Measurements from ENCODE around the gene CNBD2. TPM values are rescaled to one million over a fixed set of nuclear protein-coding genes. Genes with fewer than 3 reads are reported as not detected.

CNBD2 gene
- total RNA-seq, 1 experiment from 2014 or later: 3.1 TPM

DNA sequence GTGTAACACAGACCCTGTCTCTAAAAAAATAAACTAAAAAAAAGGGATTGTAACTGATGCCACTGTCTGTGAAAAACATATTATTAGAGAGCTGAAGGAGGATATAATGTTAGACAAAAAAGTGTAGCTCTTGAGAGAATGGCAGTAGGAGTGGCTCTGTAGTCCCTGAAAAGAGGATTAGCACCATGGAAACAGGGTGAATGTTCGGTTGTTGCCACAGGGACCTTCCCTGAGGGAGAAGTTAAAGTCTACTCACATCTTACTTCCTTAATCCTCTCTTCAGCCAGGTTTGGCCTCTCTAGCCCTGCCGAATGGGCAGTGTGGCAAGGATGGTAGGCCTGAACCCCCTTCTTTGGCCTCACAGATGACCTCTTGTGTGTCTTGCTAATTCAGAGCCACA is 26.1 kb upstream of the CNBD2 start:
- intact Hi-C loops (cut with micrococcal nuclease; ENCODE audit: unreplicated experiment): no loop called here

DNA sequence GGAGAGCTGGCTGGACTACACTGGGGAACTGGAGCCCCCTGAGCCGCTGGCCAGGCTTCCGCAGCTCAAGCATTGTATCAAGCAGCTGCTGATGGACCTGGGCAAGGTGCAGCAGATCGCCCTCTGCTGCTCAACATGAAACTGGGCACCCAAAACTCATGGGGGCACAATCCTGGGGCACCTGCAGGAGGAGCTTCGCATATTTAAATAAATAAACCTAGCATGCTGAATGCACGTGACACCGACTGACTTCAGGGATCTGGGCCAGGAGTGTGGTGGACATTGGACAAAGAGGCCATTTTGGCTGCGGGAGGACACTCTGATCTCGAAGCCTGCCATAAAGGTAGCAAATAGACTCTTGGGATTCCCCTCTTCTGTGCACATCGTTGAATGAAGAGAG is 20.9 kb upstream of the CNBD2 start:
- no peaks in the 10 kb centered on the region for H3K9me3 ChIP-seq (ENCODE audit: low read depth, low read length, poor library complexity, severe bottlenecking)
- ChIA-PET POLR2A (ENCODE audit: low non-redundant PET) (interaction anchor here (0.6 kb wide), 1 partner anchor 271 kb away, joined by 16 read pairs; no protein-coding TSS in a partner anchor), CTCF (interaction anchor here (0.6 to 1.1 kb wide), 2 partner anchors 191 to 265 kb away, joined by 3 to 7 read pairs; no protein-coding TSS in a partner anchor)
- H3K27ac ChIP-seq (ENCODE audit: low read depth, low read length, poor library complexity, severe bottlenecking): no peak overlapping the region
- no peaks in the 10 kb centered on the region for H3K36me3 ChIP-seq (ENCODE audit: insufficient read depth, low read length, poor library complexity, severe bottlenecking)
- peaks cover 3% of the 10 kb centered on the region for H3K4me1 ChIP-seq (ENCODE audit: insufficient read depth, low read length, poor library complexity, severe bottlenecking)
- DNase-seq (ENCODE audit: low spot score): peak; percentile 55
- no peak overlapping the region for H3K4me3 ChIP-seq (ENCODE audit: low read depth, low read length, poor library complexity, severe bottlenecking)
- intact Hi-C loops (cut with micrococcal nuclease; ENCODE audit: unreplicated experiment): no loop called here
- no TSS peak for BruUV-seq (replicated peaks)
- TF ChIP-seq EZH2 (IDR thresholded peaks at IDR 0.05; ENCODE audit: borderline replicate concordance, low read depth, low read length, poor library complexity, severe bottlenecking): no peak
- TF ChIP-seq, protein P1, sequence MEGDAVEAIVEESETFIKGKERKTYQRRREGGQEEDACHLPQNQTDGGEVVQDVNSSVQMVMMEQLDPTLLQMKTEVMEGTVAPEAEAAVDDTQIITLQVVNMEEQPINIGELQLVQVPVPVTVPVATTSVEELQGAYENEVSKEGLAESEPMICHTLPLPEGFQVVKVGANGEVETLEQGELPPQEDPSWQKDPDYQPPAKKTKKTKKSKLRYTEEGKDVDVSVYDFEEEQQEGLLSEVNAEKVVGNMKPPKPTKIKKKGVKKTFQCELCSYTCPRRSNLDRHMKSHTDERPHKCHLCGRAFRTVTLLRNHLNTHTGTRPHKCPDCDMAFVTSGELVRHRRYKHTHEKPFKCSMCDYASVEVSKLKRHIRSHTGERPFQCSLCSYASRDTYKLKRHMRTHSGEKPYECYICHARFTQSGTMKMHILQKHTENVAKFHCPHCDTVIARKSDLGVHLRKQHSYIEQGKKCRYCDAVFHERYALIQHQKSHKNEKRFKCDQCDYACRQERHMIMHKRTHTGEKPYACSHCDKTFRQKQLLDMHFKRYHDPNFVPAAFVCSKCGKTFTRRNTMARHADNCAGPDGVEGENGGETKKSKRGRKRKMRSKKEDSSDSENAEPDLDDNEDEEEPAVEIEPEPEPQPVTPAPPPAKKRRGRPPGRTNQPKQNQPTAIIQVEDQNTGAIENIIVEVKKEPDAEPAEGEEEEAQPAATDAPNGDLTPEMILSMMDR (conservative IDR thresholded peaks at IDR 0.05; ENCODE audit: low read depth, low read length): peak; percentile 61
- no peaks in the 10 kb centered on the region for H3K27me3 ChIP-seq (replicated peaks; ENCODE audit: insufficient read depth, low read depth, low read length, poor library complexity)

More for the DNA sequence above, 26.1 kb upstream of the CNBD2 start:
- H3K4me1 ChIP-seq (ENCODE audit: insufficient read depth, low read length, poor library complexity, severe bottlenecking): peaks cover 9% of the 10 kb centered on the region
- H3K4me3 ChIP-seq (ENCODE audit: low read depth, low read length, poor library complexity, severe bottlenecking): no peak overlapping the region
- TF ChIP-seq, protein P1 (conservative IDR thresholded peaks at IDR 0.05; ENCODE audit: low read depth, low read length): no peak
- TF ChIP-seq EZH2 (IDR thresholded peaks at IDR 0.05; ENCODE audit: borderline replicate concordance, low read depth, low read length, poor library complexity, severe bottlenecking): no peak
- no peaks in the 10 kb centered on the region for H3K9me3 ChIP-seq (ENCODE audit: low read depth, low read length, poor library complexity, severe bottlenecking)
- BruUV-seq (replicated peaks): no TSS peak
- peaks cover 4% of the 10 kb centered on the region for H3K36me3 ChIP-seq (ENCODE audit: insufficient read depth, low read length, poor library complexity, severe bottlenecking)
- H3K27me3 ChIP-seq (replicated peaks; ENCODE audit: insufficient read depth, low read depth, low read length, poor library complexity): no peaks in the 10 kb centered on the region
- POLR2A ChIA-PET (ENCODE audit: low non-redundant PET): no interaction called here
- peak; percentile 56 for DNase-seq (ENCODE audit: low spot score)
- CTCF ChIA-PET: no interaction called here
- no peak overlapping the region for H3K27ac ChIP-seq (ENCODE audit: low read depth, low read length, poor library complexity, severe bottlenecking)

DNA sequence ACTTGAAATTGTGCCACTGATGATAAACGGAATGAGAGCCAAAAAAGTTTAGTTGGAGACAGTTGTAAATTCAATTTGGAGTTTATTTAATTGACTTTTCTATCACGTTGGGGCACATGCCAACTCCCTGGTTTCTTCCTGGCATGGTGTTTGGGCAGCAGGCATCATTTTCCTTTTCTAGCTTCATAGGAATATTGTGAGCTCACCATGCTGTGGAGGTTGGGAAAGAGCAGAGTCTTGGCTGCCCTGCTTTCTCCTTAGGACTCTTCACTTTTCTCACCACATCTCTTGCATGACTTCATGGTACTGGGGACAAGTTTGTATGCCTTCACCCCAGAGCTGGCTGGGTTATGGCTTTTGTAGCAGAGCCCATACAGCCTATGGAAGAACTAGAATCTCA is 20.5 kb upstream of the CNBD2 start:
- no peak for TF ChIP-seq EZH2 (IDR thresholded peaks at IDR 0.05; ENCODE audit: borderline replicate concordance, low read depth, low read length, poor library complexity, severe bottlenecking)
- TF ChIP-seq, protein P1 (conservative IDR thresholded peaks at IDR 0.05; ENCODE audit: low read depth, low read length): no peak
- no peak overlapping the region for H3K4me3 ChIP-seq (ENCODE audit: low read depth, low read length, poor library complexity, severe bottlenecking)
- H3K4me1 ChIP-seq (ENCODE audit: insufficient read depth, low read length, poor library complexity, severe bottlenecking): peaks cover 6% of the 10 kb centered on the region
- H3K27ac ChIP-seq (ENCODE audit: low read depth, low read length, poor library complexity, severe bottlenecking): no peak overlapping the region
- ChIA-PET CTCF (interaction anchor here (0.6 to 1.1 kb wide), 2 partner anchors 45 to 191 kb away, joined by 3 to 4 read pairs; no protein-coding TSS in a partner anchor), POLR2A (ENCODE audit: low non-redundant PET) (no interaction called here)
- no TSS peak for BruUV-seq (replicated peaks)
- intact Hi-C loops (cut with micrococcal nuclease; ENCODE audit: unreplicated experiment): no loop called here
- no peaks in the 10 kb centered on the region for H3K36me3 ChIP-seq (ENCODE audit: insufficient read depth, low read length, poor library complexity, severe bottlenecking)
- H3K9me3 ChIP-seq (ENCODE audit: low read depth, low read length, poor library complexity, severe bottlenecking): no peaks in the 10 kb centered on the region
- H3K27me3 ChIP-seq (replicated peaks; ENCODE audit: insufficient read depth, low read depth, low read length, poor library complexity): no peaks in the 10 kb centered on the region
- no peak for DNase-seq (ENCODE audit: low spot score)

Data from A673 (cell line).